Measurements from ENCODE around the gene CMBL.

DNA sequence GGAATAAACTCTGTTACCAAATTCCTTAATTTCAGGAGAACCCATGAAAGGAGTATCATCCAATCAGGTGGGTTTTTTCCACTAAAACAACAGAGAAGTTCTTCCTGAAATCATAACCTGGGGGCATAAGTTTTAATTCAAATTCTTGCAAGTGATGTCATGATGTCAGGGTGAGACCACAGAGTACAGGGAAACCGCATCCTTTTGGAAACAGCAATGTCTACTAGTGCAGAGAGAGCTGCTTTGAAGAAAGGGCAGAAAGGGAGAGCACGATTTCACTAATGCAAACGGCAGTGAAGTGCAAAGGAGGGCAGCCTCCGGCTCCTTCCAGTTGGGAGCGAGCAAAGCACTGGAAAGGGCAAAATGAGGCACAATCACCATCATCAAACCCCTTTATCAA is 20.6 kb upstream of the CMBL start:
- TF ChIP-seq, protein P1, sequence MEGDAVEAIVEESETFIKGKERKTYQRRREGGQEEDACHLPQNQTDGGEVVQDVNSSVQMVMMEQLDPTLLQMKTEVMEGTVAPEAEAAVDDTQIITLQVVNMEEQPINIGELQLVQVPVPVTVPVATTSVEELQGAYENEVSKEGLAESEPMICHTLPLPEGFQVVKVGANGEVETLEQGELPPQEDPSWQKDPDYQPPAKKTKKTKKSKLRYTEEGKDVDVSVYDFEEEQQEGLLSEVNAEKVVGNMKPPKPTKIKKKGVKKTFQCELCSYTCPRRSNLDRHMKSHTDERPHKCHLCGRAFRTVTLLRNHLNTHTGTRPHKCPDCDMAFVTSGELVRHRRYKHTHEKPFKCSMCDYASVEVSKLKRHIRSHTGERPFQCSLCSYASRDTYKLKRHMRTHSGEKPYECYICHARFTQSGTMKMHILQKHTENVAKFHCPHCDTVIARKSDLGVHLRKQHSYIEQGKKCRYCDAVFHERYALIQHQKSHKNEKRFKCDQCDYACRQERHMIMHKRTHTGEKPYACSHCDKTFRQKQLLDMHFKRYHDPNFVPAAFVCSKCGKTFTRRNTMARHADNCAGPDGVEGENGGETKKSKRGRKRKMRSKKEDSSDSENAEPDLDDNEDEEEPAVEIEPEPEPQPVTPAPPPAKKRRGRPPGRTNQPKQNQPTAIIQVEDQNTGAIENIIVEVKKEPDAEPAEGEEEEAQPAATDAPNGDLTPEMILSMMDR (IDR thresholded peaks at IDR 0.05 in 8 of 11, conservative IDR thresholded peaks at IDR 0.05 in 3 of 11): no peak
- no peak for TF ChIP-seq POLR2A (IDR thresholded peaks at IDR 0.05)
- no peak for TF ChIP-seq POLR2AphosphoS5 (IDR thresholded peaks at IDR 0.05)

Measured in spleen (tissue), 7 donors.